ENCODE data around the gene SNAI3. TPM values are rescaled to one million over a fixed set of nuclear protein-coding genes. Genes with fewer than 3 reads are reported as not detected.

The SNAI3 gene
- total and polyA plus RNA-seq, 2 experiments from 2014 or later: 2.9 to 3.7 TPM

DNA sequence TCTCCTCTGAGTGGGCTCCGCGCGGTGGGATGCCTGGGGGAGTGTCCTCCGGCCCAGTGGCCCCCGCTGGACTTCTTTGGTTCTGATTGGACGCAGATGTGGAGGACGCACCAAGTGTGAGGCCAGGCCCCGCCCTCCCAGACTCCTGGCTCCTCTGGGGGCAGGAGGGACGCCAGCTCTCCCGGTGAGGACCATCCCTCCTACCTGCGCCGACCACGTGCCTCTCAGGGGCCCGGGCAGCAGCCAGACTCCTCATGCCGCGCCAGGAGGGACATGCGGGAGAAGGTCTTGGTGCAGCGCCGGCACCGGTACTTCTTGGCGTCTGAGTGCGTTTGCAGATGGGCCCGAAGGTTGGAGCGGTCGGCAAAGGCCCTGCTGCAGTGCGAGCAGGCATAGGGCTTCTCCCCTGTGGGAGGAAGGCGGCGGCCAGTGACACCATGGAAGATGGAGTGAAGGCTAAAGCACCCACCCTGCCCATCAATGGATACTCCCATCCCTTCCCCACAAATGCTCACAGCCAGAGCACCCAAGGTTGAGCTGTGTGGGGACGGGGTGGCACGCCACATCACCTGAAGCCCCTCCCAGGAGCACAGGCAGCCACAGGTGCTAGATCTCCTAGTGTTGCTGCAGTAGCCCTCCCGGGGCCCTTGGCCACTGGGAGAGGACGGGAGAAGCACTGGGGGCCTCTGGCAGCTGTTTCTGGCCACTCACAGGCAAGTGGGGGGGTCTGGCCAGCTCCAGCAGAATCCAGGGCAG lies 7.9 kb downstream of the SNAI3 start:
- Histone ChIP-seq H3K4me1 (ENCODE audit: low read depth) (peaks cover 11% of the 10 kb centered on the region), H3K4me3 (no peak overlapping the region), H3K27ac (no peak overlapping the region), H3K36me3 (no peaks in the 10 kb centered on the region), H3K9me3 (ENCODE audit: low read depth) (no peaks in the 10 kb centered on the region), H3K27me3 (no peaks in the 10 kb centered on the region)
- no peak for DNase-seq (ENCODE audit: low read depth in 1 of 2, low spot score in 1 of 2)
- TF ChIP-seq, protein P1, sequence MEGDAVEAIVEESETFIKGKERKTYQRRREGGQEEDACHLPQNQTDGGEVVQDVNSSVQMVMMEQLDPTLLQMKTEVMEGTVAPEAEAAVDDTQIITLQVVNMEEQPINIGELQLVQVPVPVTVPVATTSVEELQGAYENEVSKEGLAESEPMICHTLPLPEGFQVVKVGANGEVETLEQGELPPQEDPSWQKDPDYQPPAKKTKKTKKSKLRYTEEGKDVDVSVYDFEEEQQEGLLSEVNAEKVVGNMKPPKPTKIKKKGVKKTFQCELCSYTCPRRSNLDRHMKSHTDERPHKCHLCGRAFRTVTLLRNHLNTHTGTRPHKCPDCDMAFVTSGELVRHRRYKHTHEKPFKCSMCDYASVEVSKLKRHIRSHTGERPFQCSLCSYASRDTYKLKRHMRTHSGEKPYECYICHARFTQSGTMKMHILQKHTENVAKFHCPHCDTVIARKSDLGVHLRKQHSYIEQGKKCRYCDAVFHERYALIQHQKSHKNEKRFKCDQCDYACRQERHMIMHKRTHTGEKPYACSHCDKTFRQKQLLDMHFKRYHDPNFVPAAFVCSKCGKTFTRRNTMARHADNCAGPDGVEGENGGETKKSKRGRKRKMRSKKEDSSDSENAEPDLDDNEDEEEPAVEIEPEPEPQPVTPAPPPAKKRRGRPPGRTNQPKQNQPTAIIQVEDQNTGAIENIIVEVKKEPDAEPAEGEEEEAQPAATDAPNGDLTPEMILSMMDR (IDR thresholded peaks at IDR 0.05; ENCODE audit: low read depth, low read length): no peak

DNA sequence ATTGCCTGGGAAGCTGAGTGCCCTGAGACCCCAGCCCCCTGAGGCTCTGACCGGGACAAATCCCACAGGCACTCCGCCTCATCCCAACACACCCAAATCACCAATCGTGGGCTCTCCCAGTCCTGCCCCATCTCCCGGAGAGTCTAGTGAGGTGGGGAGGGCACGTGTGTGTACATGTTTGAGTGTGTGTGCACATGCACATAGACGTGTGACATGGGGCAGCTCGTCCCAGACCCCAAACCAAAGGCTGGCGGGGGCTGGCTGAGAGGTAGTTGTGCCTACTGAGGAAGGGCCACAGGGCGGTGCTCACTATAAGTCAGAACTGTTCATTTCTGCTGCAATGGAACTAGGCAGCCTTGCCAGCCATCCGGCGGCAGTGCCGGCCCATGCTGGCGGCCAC lies 8.6 kb downstream of the SNAI3 start:
- H3K27ac ChIP-seq: no peak overlapping the region
- TF ChIP-seq, protein P1 (IDR thresholded peaks at IDR 0.05; ENCODE audit: low read depth, low read length): no peak
- no peak overlapping the region for H3K4me3 ChIP-seq
- peaks cover 14% of the 10 kb centered on the region for H3K4me1 ChIP-seq (ENCODE audit: low read depth)
- H3K27me3 ChIP-seq: no peaks in the 10 kb centered on the region
- DNase-seq (ENCODE audit: low read depth in 1 of 2, low spot score in 1 of 2): no peak
- H3K36me3 ChIP-seq: no peaks in the 10 kb centered on the region
- H3K9me3 ChIP-seq (ENCODE audit: low read depth): no peaks in the 10 kb centered on the region

DNA sequence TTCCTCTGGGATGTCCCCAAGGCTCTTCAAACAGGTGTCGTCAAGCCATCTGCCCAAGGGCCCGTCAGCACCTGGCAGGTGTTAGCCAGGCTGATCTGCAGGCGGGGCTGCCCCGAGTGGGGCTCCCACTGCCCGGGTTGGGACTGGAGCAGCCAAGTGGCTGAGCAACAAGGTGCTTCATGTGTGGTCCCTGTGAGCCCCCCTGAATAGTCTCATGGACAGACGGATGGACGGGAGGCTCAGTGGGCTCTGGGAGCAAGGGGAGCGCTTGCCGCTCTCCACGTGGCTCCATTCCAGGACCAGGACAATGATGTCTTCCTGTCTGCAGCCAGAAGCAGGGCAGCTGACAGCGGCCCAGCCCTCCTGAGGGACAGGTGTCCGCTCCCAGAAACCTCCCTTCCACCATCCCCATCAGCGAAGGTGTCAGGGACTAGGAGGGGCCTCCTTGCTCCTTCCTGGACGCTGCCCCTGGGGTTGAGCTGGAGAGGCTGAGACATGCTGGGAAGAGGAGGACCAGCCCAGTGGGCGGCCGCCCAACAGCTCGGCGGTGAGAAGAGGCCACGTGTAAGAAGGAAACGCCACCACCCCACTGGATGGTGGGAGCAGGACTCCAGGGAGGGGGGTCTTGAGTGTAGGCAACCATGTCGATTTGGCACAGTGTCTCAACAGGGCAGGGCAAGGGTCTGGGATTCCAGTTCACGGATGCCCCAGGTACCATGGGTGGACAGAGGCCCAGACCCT lies 9.6 kb downstream of the SNAI3 start:
- H3K4me3 ChIP-seq: no peak overlapping the region
- DNase-seq (ENCODE audit: low read depth in 1 of 2, low spot score in 1 of 2): no peak
- no peak overlapping the region for H3K27ac ChIP-seq
- H3K27me3 ChIP-seq: no peaks in the 10 kb centered on the region
- peaks cover 14% of the 10 kb centered on the region for H3K4me1 ChIP-seq (ENCODE audit: low read depth)
- no peaks in the 10 kb centered on the region for H3K9me3 ChIP-seq (ENCODE audit: low read depth)
- no peaks in the 10 kb centered on the region for H3K36me3 ChIP-seq
- TF ChIP-seq, protein P1 (IDR thresholded peaks at IDR 0.05; ENCODE audit: low read depth, low read length): no peak

DNA sequence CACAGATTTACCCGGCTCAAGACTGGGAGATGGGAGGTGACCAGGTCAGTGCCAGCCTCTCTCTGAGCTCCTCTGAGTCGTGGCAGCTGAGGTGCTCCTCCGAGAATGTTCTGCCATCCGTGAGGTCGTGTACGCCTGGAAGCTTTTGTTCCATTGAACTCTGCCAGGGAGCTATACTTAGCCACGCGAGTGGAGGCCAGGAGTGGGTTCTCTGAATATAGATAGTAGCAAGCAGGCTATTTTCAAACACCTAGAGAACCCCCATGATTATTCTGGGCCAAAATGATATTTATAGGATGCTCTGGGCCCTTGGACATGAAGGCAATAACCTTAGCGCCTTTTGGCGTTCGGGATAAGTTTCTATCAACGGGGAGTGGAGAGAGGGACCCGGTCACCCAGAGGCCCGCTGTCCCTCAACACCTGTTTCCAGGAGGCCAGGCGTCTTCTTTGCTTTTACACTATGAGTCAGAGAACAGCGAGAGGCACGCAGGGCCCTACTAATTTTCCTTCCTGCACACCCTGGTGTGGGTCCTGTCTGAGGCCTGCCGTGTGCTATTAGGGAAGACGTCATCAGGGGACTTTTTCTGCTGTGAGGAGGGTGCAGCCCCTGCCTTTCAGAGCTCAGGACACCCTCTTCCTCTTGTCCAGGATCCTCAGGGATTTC lies 12.5 kb downstream of the SNAI3 start:
- H3K4me3 ChIP-seq: no peak overlapping the region
- no peaks in the 10 kb centered on the region for H3K9me3 ChIP-seq (ENCODE audit: low read depth)
- H3K27me3 ChIP-seq: no peaks in the 10 kb centered on the region
- no peaks in the 10 kb centered on the region for H3K36me3 ChIP-seq
- DNase-seq (ENCODE audit: low read depth in 1 of 2, low spot score in 1 of 2): peak in 1 of 2 donors; percentile 44
- H3K4me1 ChIP-seq (ENCODE audit: low read depth): peaks cover 14% of the 10 kb centered on the region
- peak overlapping the region; percentile 67 for H3K27ac ChIP-seq
- TF ChIP-seq, protein P1 (IDR thresholded peaks at IDR 0.05; ENCODE audit: low read depth, low read length): no peak

DNA sequence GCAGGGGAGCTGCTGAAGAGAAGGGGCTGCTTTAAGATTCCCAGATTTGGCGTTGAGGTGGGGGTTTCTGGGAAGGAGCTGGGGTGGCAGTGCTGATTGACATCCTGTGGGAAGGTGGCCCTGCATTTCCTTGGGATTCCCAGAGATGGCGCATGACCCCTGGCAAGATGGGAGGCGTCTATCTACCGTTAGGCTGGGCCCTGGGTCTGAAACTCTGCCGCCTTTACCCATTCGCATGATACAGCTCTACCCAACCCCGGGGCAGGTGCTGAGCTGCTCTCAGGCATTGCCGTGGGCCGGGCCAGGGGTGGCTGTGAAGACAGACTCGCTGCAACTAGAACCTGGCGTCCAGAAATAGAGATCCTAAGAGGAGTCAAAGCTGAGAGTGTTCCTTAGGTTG lies 13.5 kb downstream of the SNAI3 start:
- Histone ChIP-seq H3K4me1 (ENCODE audit: low read depth) (peaks cover 14% of the 10 kb centered on the region), H3K4me3 (no peak overlapping the region), H3K27me3 (no peaks in the 10 kb centered on the region), H3K36me3 (no peaks in the 10 kb centered on the region), H3K27ac (no peak overlapping the region), H3K9me3 (ENCODE audit: low read depth) (no peaks in the 10 kb centered on the region)
- TF ChIP-seq, protein P1 (IDR thresholded peaks at IDR 0.05; ENCODE audit: low read depth, low read length): peak; percentile 34
- peak in 1 of 2 donors; percentile 48 for DNase-seq (ENCODE audit: low read depth in 1 of 2, low spot score in 1 of 2)

Measured in cardiac muscle cell (in vitro differentiated cells and primary cell).